DMS153 (cell line): ENCODE data around the gene ZNF512B.

ENCODE experiments used
- DNase-seq: peaks from one replicate; lab custom pipeline; 2025; lab: John Stamatoyannopoulos, UW

ZNF512B gene

DNA sequence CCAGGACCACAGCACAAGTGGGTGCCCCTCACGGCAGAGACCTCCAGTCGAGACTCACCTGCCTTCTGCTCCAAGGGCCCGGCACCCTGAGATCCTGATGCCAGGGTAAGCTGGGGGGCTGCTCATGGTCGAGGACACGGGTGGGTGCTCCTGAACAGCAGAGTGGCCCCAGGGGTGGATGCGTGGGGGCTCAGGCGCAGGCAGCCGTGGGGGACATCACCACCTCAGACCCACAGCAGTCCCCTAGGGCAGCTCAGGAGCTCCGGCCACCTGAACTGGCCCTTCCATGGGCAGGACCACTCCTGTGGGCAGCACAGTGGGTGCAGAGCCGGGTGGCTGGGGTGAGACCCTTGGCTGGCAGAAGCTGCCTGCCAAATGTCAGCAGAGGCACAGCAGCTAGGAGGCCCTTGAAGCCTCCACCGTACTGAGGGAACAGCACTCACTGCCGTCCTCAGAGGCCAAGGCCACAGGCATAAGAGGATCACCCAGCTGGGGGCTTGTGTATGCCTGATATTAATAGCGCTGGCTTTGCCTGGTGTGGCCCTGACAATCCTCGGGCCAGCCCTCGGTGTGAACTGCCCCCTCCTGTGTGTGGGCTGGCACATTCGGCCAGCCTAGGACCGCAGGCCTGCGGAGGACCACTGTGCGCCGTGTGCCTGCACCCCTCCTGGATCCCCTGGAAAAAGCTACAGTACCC, 18.9 kb downstream of the ZNF512B start:
- DNase-seq, result no peak

DNA sequence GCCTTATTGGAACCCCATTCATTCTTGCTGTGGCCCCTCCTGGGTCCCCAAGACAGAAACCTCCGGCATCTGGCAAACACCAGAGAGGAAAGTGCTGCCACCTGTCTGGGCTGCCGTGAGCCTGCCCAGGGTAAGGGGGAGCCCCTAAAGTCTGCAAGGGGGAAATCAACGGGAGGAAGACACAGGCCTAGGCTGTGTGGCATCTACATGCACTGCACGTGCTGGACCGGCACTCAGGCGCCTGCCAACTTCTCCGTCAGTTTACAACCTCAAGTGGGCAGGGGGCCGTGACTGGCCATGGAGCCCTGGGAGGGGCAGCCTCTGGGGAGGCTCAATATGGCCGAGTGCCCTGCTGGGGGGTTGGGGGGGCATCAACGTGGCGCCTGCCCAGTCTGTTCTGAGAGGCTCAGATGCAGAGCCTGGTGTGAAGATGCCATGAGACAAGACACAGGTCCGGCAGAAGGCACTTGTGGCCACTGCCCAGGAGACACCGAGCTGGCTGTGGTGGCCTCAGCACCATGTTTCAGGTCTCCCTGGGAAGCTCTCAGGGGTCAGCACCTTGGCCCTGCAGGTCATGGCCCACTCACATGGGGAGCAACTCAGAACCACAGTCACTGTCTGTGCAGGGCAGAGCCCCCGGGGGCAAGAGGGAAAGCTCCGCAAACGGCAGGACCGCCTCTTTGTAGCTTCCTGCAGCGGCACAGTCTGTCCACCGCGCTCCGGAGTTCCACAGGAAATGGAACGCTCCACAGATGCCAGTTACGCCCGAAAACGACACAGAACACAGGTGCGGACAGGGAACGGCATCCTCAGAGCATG, 21.9 kb downstream of the ZNF512B start:
- no peak for DNase-seq

DNA sequence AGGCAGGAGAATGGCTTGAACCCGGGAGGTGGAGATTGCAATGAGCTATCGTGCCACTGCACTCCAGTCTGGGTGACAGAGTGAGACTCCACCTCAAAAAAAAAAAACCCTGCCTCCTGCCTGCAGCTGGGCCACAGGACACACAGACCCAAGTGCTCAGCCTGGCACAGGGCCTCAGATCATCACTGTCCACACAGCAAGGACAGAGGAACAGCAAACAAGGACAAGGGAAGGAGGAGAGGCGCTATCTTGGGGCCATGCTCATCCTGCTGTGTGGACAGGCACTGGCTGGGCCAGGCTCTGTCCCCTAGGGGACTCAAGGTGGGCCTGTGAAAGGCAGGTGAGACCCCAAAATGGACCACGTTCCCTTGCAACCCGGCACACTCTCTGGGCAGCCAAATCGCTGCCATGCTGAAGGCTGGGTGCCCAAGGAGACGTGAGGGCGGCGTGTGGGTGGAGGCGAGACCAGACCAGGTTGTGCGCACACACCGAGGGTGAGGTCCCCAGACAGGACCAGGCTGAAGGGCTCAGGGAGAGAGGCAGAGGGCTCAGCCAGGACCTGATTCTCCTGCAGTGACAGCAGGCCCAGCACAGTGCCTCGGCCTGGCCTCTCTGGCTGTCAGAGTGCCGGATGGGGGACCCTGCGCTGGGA, 22.6 kb downstream of the ZNF512B start:
- no peak for DNase-seq

DNA sequence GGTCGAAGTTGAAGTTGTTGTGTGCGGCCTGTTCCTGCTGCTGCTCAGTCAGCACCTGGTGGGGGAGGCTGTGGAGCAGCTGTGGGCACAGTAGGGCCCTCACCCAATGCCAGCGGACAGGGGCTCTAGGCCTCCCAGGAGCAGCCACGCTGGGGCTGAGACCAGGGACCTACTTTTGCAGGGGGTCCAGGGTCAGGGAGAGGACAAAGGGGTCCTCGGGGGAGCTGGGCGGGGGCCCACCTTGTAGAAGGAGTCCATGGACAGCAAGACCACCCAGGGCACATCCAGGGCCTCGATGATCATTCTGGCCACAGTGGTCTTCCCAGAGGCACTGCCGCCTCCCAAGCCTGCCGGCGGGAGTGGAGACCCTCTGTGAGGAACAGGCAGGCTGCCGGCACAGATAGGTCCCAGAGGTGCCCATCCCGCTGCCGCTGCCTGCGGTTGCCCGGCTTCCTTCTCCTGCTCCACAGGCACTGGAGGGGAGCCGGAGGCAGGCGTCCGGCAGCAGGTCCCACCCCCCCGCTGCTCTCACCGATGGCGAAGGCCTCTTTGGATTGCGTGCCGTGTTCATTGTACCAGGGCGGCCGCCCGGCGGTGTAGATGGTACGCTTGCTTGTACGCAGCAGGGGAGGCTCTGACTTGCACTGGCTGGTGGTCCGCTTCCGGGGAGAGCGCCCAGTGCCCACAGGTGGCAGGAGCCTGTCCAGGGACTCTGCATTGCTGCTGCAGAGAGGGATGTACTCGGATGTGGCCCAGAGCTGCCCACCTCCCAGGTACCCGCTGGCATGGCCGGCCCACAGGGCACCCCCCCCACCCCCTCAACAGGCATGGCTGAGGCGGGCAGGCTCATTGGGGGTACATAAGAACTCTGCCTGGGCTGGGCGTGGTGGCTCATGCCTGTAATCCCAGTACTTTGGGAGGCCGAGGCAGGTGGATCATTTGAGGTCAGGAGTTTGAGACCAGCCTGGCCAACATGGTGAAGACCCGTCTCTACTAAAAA, 23.5 kb downstream of the ZNF512B start:
- DNase-seq, result no peak

DNA sequence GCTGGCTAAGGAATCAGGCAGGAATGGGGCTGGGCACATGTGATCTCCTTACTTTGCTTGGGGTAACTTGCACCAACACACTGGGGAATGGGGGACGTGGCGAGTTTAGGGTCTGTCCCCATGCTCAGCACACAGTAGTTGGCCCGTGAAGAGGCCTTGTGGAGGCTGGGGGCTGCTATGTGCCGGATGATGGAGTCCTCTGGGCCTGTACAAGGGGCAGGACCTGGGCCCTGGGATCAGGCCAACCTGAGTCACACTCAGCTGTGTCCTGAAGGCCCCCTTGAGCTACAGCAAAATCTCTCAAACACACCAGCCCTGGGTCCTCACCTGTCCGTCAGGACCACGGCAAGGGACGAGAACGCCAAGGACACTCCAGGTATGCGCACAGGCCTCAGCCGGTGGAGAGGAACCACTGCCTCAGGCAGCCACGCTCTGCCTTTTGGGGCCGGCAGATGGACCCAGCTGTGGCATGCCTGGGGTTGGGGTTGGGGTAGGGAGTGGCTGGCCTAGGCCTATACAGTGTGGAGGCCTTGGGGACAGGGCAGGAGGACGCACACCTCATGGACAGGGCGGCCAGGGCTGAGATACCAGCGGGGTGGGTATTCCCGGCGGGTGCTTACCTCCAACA, 24.6 kb downstream of the ZNF512B start:
- DNase-seq, result no peak

DNA sequence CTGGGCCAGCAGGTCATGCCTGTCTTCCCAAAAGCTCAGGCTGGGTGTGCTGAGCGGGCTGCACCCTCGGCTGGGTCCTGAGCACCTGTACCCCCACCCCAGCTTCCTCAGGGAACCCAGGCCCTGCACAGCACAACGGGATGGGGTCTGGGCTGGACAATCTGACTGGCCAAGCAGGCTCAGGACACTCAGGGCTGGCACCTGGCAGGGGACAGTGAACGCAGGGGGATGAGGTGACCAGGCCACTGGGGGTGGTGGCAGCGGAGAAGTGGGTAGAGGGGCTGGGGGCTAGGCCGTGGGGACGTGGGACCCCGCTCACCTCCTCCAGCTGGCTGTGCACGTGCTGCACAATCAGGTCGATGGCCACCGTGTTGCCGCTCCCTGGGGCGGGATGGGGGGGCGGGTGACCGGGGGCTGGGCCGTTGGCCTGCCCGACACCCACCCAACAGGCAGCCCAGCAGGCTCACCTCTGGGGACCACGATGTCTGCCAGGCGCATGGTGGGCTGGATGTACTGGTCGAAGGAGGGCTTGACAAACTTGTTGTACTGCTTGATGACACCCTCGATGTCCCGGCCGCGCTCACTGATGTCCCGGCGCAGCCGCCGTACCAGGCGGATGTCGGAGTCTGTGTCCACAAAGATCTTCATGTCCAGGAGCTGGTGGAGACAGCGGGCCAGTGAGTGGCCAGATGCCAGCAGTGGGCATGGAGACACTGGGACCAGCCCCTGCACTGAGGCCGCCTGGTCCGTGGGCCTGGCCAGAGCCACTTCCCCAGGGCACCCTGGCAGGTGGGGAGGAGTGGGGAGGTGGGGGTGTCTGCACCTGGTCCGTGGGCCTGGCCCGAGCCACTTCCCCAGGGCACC, 25.4 kb downstream of the ZNF512B start:
- DNase-seq, result no peak

DNA sequence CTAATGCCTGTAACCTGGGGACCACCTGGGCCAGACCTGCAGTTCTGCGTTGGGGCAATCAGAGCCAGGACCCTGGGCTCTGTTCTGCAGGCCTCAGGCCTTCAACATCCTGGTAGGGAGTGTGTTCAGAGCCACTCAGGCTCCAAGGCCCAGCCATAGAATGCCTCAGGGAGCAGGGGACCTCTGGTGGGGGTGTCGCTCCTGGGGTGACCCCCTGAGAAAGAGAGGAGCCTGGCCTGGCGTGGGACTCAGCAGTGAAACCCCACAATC, 26.0 kb downstream of the ZNF512B start:
- DNase-seq, result no peak

DNA sequence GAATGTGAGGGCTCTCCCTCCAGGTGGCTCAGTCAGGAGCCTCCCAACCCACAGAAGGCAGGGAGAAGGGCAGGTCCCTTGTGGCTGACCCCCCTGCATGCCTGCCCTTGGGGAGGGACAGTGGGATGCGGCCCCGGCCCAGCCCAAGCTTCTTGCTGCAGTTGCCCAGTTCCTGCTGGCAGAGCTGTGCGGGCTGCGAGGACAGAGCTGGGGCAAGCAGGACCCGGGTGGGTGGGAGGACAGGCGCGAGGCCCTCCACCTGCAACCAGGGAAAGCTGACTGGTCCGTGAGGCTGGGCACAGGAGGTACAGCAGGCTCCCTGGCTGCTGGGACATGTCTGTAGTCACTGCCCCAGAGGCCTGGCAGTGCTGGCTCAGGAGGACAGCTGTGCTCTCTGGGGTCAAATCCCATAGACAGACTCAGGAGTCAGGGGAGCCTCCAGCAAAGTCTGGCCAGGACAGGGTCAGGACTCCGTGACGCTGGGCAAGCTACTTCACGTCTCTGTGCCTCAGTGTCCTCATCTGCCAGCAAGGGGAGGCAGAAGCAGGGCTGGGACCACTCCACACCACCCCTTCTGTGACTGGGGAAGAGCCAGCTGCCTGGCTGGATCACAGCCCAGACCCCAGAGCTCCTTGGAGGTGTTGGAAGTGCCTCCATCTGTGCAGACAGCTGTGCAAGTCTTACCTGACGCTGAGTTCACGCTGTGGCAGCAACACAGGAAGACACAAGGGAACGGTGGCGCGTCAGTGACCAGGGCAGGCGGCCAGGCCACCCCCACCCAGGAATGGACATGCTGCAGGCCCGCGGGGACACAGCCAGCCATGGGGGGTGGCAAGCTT, 26.5 kb downstream of the ZNF512B start:
- no peak for DNase-seq

DNA sequence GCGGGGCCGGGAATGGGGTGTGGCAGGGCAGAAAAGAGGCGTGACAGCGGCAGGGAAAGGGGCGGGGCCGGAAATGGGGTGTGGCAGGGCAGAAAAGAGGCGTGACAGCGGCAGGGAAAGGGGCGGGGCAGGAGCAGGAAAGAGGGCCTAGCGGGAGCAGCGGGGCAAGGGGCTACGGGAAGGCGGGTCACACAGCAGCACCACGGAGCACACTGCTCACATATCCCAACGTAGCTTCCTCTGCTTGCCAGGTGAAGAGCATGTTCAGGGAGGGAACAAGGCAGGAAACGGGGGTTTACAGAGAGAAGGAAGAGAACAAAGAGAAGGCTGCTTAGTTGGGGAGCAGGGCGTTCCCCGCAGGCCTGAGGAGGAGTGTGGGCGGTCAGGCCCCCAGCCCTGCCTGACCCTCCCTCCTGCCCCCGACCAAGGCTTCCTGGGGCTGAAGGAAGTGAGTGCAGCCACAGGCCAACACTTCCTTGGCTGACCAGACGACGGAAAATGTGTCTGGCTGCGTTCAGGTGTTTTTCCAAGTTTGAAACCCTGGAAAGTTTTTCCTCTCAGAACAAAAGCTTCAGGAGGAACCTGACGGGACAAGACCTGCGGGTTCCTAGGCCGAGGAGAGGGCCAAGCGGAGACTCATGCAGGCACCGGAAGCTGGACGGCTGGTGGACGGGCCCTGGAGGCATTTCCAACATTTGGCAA, 27.3 kb downstream of the ZNF512B start:
- no peak for DNase-seq

DNA sequence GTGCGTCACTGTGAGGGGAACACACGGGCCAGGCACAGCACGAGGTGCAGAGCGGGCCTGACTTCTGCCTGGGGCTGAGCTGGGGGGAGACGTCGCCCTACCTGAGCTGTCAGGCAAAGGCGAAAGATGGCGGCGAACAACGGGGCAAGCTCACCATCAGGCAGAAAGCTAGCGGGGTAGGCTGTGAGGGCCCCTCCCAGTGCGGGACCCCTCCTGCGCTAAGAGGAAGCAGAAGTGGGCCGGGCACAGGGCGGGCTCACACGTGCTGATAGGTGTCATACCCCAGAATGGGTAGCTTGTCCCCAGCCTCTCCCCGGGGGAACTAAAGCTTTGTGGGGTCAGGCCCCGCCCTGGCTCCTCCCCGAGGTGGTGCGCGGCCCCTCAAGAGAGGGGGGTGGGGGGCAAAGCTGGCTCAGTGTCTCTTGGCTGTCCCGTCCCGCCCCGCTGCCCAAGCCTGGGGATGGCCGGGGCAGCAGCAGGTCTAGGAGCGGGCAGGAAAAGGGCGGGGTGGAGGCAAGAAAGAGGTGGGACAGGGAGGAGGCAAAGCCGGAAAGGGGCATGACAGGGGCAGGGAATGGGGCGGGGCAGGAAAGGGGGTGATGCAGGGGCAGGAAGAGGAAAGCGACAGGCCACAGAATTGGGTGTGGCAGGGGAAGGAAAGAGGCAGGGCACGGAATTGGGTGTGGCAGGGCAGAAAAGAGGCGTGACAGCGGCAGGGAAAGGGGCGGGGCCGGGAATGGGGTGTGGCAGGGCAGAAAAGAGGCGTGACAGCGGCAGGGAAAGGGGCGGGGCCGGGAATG, 28.2 kb downstream of the ZNF512B start:
- no peak for DNase-seq

DNA sequence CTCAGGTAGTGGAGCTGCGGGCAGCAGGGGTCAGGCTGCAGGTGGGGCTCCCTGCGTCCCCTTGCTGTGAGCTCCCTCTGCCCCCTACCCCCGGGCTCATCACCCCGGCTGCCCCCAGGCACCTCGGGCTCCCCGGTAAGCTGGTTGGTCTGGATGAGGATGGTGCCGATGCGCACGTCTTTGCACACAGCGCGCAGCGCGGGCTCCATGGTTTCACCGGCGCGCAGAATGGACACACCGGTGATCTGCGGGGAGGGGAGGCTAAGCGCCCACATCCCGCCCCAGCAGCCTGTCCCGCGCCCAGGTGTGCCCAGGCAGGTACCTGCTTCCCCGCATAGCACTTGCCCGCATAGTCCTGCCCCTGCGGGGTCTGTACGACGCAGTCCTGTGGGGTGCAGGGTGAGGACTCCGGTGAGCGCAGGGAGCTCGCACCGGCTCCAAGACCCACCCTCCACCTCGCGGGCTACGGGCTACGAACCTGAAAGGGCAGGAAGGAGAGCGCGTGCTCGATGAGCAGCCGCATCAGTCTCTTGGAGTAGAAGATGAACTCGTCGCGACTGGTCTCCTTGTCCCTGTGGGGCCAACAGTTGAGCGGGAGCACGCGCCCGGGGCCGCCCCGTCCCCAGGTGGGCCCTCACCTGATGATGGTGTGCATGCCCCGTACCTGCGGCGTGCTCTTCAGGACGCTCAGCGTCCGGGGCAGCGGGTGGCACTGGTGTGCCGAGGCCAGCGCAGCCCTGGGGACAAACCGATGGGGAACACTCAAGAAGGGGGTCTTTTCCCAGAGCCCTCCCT, 29.1 kb downstream of the ZNF512B start:
- no peak for DNase-seq

DNA sequence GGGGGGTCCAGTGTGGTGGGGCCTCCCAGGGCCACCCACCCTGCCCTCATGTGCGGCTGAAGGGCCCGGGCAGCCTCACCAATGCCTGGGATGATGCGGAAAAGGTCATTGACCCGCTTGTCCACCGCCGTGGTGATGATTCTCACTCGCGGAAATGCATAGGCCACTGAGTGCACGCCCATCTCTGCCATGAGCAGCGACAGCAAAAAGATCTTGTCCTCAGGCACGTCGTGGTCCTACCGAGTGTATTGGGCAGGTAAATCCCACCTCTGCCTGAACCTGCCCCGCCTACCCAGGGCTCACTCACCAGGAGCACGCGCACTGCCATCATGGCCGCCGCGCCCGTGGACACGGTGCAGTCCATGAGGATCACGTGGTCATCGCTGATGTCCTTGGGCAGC, 29.7 kb downstream of the ZNF512B start:
- no peak for DNase-seq

DNA sequence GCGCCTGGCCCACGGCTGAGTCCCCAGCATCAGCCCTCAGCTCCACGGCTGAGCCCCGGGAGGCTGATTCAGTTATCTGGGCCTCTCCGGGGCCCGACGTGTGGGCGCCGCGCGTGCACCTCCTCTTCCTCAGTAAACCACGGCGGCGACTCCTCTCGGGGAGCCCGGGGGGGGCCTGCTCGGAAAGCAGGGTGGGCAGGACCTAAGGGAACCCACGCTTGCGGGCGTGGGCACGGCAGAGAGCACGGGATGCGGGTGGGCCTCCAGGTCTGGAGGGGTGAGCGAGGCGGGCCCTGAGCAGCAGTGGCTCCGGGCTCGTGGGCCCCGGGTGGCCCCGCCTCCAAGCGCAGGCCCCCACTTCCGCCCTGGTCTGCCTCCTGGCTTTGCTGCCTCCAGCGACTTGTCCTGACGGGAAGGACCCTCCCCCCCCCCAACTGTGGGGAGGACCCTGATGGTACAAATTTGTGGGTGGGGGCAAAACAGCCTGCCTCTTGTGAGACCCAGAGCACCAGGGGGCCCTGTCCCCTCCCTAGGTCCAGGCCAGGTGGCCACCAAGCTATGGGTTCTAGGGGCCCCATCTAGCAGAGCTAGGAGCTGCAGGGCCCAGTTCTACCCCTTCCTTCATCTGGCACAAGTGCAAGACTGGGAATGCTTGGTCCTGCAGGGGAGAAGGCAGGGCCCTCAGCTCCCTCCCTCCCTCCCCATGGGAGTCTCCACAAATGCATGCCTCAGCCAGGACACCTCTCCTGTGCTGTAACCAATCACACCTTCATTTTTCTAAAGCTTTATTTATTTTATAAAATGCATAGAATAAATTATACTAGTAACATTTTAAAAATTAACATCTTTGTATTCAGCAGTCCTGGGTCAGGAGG, 30.4 kb downstream of the ZNF512B start:
- DNase-seq, result no peak

DNA sequence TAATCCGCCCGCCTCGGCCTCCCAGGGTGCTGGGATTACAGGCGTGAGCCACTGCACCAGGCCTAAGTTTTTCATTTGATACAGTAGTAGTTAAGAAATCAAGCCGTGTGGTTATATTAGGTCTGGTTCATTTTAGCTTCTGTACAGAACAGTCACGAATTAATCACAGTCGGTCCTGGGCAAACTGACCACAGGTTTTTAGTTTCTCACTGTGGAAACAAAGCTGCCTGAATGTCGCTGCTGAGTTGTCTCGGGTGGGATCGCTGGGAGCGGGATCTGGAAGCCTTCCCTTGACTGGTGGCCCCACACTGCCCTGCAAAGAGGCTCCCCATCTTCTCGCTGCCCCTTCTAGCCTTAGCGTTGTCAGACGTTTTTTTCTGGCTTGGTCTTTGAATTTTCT, 32.1 kb downstream of the ZNF512B start:
- no peak for DNase-seq

DNA sequence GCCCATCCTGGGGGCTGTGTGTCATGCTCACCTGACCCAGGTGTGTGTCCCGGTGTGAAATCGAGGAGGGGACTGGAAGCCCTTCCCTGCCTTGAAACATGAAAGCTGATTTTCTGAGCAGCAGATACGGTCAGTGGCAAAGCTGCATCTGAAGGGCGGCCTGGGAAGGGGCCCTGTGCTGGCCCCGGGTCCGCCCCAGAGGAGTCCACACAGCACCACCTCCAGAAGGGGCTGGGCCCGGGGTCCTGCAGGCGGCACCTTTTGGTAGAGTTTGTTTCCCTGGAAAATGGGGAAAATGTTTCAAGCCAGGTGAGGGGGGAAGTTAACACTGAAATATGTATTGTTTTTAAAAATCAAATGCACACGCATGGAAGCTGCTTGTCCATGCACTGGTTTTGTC, 34.3 kb downstream of the ZNF512B start:
- no peak for DNase-seq

DNA sequence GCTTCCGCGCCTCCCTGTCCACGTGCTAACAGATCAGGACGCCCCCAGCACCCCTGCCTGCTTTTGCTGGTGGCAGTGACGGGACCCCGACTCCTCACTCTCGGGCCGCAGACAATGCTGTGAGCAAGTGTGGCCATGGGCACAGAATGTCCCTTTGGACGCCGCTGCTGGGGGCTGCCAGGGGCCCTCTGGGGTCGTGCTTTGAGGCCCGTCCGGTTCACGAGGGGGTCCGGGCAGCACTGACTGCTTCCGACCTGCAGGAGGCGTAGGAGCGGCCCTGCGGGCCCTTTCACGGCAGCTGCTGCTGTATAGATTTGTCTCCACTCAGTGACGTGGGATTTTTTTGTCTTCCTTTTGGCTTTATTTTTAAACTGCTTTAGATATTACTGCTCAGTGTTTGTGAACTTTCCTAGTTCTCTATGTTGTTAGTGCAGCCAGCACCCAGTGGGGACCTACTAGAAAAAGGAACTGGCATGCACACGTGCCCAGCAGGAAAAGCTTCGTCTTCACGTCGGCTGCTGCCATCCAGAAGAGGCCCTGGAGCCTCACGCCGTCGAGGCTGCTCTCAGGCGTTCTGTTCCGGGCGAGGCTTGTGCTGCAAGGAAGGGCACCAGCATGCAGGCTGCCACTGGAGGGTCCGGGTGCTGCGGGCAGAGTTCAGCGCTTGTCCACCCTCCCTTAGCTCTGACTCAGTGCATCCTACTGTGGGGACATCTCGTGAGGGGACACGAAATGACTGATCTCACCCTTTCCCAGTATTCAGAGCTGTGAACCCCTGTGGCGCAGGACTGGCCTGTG, 35.3 kb downstream of the ZNF512B start:
- no peak for DNase-seq
